HG03442 (cell line): ENCODE data around the gene DSG1.
"Not testable (repeated sequence)": the region's sequence is repeated elsewhere in the genome, so short reads cannot be mapped to it uniquely, and the experiment has no call there.

Experiments used
- ATAC-seq: cut with Tn5 transposase; IDR thresholded peaks from one replicate; pipeline ENCODE4 v1.9.1; 2021; ENCODE audit warnings: mild to moderate bottlenecking, moderate library complexity; ENCODE audit not compliant: unreplicated experiment

DSG1 gene

GRCh38 chr18:31329787-31330438 lies 12.0 kb downstream of the DSG1 start:
- ATAC-seq: no peak

GRCh38 chr18:31343454-31343853 lies 25.5 kb downstream of the DSG1 start:
- no peak for ATAC-seq

- not testable (repeated sequence) for ATAC-seq
Observed at GRCh38 chr18:31353336-31353735, 35.4 kb downstream of the DSG1 start.

GRCh38 chr18:31354990-31355389 lies 37.0 kb downstream of the DSG1 start:
- no peak for ATAC-seq

GRCh38 chr18:31356025-31356424 lies 38.1 kb downstream of the DSG1 start:
- ATAC-seq: no peak

- no peak for ATAC-seq
Observed at GRCh38 chr18:31364190-31364589, 46.2 kb downstream of the DSG1 start.

GRCh38 chr18:31369478-31369877 lies 51.5 kb downstream of the DSG1 start:
- ATAC-seq: no peak

GRCh38 chr18:31371989-31372388 lies 54.0 kb downstream of the DSG1 start:
- ATAC-seq: no peak

GRCh38 chr18:31373641-31374040 lies 55.7 kb downstream of the DSG1 start:
- ATAC-seq: no peak

- ATAC-seq: no peak
Observed at GRCh38 chr18:31376477-31376876, 58.5 kb downstream of the DSG1 start, which contains the start of gene DSG4. TSS of gene DSG4 (plus strand) at chr18:31376777. CDS start at chr18:31376912, 135 bp downstream.

- no peak for ATAC-seq
Observed at GRCh38 chr18:31380912-31381311, 63.0 kb downstream of the DSG1 start.

GRCh38 chr18:31382107-31382506 lies 64.1 kb downstream of the DSG1 start:
- no peak for ATAC-seq

GRCh38 chr18:31386741-31387140 lies 68.8 kb downstream of the DSG1 start:
- ATAC-seq: no peak

GRCh38 chr18:31393286-31393685 lies 75.3 kb downstream of the DSG1 start:
- no peak for ATAC-seq

GRCh38 chr18:31396796-31397612 lies 79.0 kb downstream of the DSG1 start:
- ATAC-seq: no peak

- no peak for ATAC-seq
Observed at GRCh38 chr18:31398191-31398590, 80.2 kb downstream of the DSG1 start.

- ATAC-seq: no peak
Observed at GRCh38 chr18:31399306-31400032, 81.5 kb downstream of the DSG1 start.

- no peak for ATAC-seq
Observed at GRCh38 chr18:31401156-31402025, 83.4 kb downstream of the DSG1 start.

- ATAC-seq: no peak
Observed at GRCh38 chr18:31402026-31402373, 84.0 kb downstream of the DSG1 start.

GRCh38 chr18:31403409-31403808 lies 85.4 kb downstream of the DSG1 start:
- ATAC-seq: no peak
